Measurements from ENCODE around the gene TNFRSF8. TPM values are rescaled to one million over a fixed set of nuclear protein-coding genes. Genes with fewer than 3 reads are reported as not detected.

The TNFRSF8 gene
- total and polyA plus RNA-seq, 9 of the 15 experiments (the other 6 are each of a cell fraction or from before 2014, with no cell fraction given), result 3.5 to 38.4 (median 17.1) TPM

- no peak for TF ChIP-seq NONO (IDR thresholded peaks at IDR 0.05; ENCODE audit: low read depth in 2 of 2, low read length in 1 of 2)
- TF ChIP-seq JUNB (CRISPR knock-in tag; conservative IDR thresholded peaks at IDR 0.05), result peak; percentile 67
- no peak for TF ChIP-seq EZH2 (IDR thresholded peaks at IDR 0.05; ENCODE audit: borderline replicate concordance, low read depth, low read length)
- no peak for TF ChIP-seq SNAPC5 (CRISPR knock-in tag; IDR thresholded peaks at IDR 0.05)
- TF ChIP-seq CBX2 (IDR thresholded peaks at IDR 0.05; ENCODE audit: insufficient read depth, low read length, poor library complexity, severe bottlenecking), result no peak
- no peak for TF ChIP-seq KDM5B (IDR thresholded peaks at IDR 0.05; ENCODE audit: insufficient replicate concordance, low read depth, low read length)
- TF ChIP-seq LEF1 (IDR thresholded peaks at IDR 0.05), result 0 out of 2 replicates have a peak, but pooled peaks have one; percentile 59
- TF ChIP-seq ELF1 (tag; IDR thresholded peaks at IDR 0.05), result no peak
- TF ChIP-seq, protein P1, sequence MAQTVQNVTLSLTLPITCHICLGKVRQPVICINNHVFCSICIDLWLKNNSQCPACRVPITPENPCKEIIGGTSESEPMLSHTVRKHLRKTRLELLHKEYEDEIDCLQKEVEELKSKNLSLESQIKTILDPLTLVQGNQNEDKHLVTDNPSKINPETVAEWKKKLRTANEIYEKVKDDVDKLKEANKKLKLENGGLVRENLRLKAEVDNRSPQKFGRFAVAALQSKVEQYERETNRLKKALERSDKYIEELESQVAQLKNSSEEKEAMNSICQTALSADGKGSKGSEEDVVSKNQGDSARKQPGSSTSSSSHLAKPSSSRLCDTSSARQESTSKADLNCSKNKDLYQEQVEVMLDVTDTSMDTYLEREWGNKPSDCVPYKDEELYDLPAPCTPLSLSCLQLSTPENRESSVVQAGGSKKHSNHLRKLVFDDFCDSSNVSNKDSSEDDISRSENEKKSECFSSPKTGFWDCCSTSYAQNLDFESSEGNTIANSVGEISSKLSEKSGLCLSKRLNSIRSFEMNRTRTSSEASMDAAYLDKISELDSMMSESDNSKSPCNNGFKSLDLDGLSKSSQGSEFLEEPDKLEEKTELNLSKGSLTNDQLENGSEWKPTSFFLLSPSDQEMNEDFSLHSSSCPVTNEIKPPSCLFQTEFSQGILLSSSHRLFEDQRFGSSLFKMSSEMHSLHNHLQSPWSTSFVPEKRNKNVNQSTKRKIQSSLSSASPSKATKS (CRISPR knock-in tag; IDR thresholded peaks at IDR 0.05), result no peak
- no peak for TF ChIP-seq ZMIZ1 (IDR thresholded peaks at IDR 0.05; ENCODE audit: low read depth in 2 of 2, low read length in 2 of 2)
- no peak for TF ChIP-seq RBM17 (IDR thresholded peaks at IDR 0.05; ENCODE audit: borderline replicate concordance, low read depth, low read length)
- TF ChIP-seq, protein P2, sequence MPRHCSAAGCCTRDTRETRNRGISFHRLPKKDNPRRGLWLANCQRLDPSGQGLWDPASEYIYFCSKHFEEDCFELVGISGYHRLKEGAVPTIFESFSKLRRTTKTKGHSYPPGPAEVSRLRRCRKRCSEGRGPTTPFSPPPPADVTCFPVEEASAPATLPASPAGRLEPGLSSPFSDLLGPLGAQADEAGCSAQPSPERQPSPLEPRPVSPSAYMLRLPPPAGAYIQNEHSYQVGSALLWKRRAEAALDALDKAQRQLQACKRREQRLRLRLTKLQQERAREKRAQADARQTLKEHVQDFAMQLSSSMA (CRISPR knock-in tag; IDR thresholded peaks at IDR 0.05), result no peak
- no peak for TF ChIP-seq FUS (optimal IDR thresholded peaks at IDR 0.05; ENCODE audit: low read depth, low read length)
- TF ChIP-seq ZBTB43 (CRISPR knock-in tag; IDR thresholded peaks at IDR 0.05), result no peak
- TF ChIP-seq RB1 (IDR thresholded peaks at IDR 0.05; ENCODE audit: low read depth), result no peak
- TF ChIP-seq NCOA4 (IDR thresholded peaks at IDR 0.05; ENCODE audit: partially characterized antibody), result no peak
- TF ChIP-seq ZNF589 (CRISPR knock-in tag; IDR thresholded peaks at IDR 0.05; ENCODE audit: low read depth), result 0 out of 2 replicates have a peak, but pooled peaks have one; percentile 38
- no peak; the same call in 1 of the 2 replicates for TF ChIP-seq PHB (CRISPR knock-in tag; IDR thresholded peaks at IDR 0.05)
- TF ChIP-seq ZNF583 (CRISPR knock-in tag; IDR thresholded peaks at IDR 0.05), result no peak
- TF ChIP-seq C11orf30 (IDR thresholded peaks at IDR 0.05; ENCODE audit: low read depth), result peak; percentile 98
Measured at GRCh38 chr1:12052008-12052573, 11.0 kb upstream of the TNFRSF8 start (continued).
